Pulmonary artery endothelial cell (primary cell): Measurements from ENCODE around the gene CENPH. TPM values are rescaled to one million over a fixed set of nuclear protein-coding genes. Genes with fewer than 3 reads are reported as not detected.
"Not testable (repeated sequence)": the region's sequence is repeated elsewhere in the genome, so short reads cannot be mapped to it uniquely, and the experiment has no call there.

ENCODE experiments used
- DNase-seq: peaks from one replicate; pipeline ENCODE4 v3.0.0-alpha.2; 2011; ENCODE audit warnings: low read depth, low spot score
- total RNA-seq: library from RNA; depleted of rRNA; stranded (reverse); fragments of >200 nt; gene quantifications from 2 replicates; pipeline ENCODE4 v1.2.3, GENCODE V29; 2014

CENPH gene
- total RNA-seq, 1 donor from 2014 or later: 16.9 TPM

- no peak for DNase-seq
These were observed 55.6 kb downstream of the CENPH start for GRCh38 chr5:69245031-69245430.

- no peak for DNase-seq
These were observed 58.6 kb downstream of the CENPH start for GRCh38 chr5:69248019-69248418.

GRCh38 chr5:69250593-69250992 lies 61.2 kb downstream of the CENPH start:
- DNase-seq: no peak

- no peak for DNase-seq
These were observed 63.1 kb downstream of the CENPH start for GRCh38 chr5:69252437-69252836.

GRCh38 chr5:69255940-69256339 lies 66.6 kb downstream of the CENPH start:
- not testable (repeated sequence) for DNase-seq

GRCh38 chr5:69257577-69257976 lies 68.2 kb downstream of the CENPH start:
- DNase-seq: no peak

Other genes starting within 250 kb of the CENPH start
- 57.2 and 81.2 TPM in 2 replicates for gene SLC30A5, start 95.6 kb upstream of the CENPH start, total RNA-seq
- 119 and 260 TPM in 2 replicates for gene CCNB1, start 22.4 kb upstream of the CENPH start, total RNA-seq
- gene CDK7, start 45.3 kb downstream of the CENPH start, total RNA-seq: 64.9 and 77.6 TPM in 2 replicates
- 4.9 and 5.1 TPM in 2 replicates for gene CCDC125, start 143.2 kb downstream of the CENPH start, total RNA-seq
- 35.8 and 51.3 TPM in 2 replicates for gene AK6, start 179.9 kb downstream of the CENPH start, total RNA-seq
- 117 and 118 TPM in 2 replicates for gene TAF9, start 179.9 kb downstream of the CENPH start, total RNA-seq
- gene RAD17, start 180.2 kb downstream of the CENPH start, total RNA-seq: 13.4 and 16.6 TPM in 2 replicates
- 4.7 and 9.2 TPM in 2 replicates for gene MARVELD2, start 225.5 kb downstream of the CENPH start, total RNA-seq